IPS DF 4.7 (cell line): ENCODE results near the gene STARD5.

Source experiments
- DNase-seq: peaks from one replicate; pipeline ENCODE4 v3.0.0-alpha.2; 2013; ENCODE audit warnings: low spot score; ENCODE audit errors: extremely low read depth

STARD5 gene

DNA sequence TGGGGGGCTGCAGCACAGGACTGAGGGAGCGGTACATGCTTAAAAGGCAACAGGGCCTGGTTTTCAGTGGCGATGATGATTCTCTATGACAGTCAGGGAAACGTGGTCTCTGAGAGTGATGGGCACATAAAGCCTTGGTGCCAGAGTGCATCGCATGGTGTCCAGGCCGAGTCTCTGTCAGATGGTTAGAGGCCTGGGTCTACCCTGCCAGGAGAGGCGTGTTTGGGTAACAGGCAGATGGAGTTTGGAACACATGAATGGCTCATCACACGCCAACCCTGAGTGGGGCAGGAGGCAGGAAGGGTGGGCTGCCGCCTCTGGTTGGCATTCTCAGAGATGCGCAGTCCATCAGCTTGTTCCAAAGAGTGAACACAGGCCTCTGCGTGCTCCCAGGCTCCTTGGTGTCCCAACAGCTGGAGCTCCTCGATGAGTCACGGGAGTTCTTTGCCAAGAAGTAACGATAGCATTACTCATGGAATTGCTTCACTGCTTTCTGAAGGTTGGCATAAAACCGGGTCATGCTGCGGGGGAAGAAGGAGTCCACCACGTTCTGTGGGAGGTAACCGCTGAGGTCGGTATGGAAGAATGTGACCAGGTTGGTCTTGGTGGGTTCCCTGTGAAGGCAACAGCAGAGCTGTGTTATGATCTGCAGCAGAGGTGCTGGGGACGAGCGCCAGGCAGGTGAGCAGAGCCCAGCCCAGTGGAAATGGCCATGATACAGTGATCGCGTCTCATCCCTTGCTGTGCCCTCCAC, 11.0 kb downstream of the STARD5 start:
- DNase-seq = no peak

DNA sequence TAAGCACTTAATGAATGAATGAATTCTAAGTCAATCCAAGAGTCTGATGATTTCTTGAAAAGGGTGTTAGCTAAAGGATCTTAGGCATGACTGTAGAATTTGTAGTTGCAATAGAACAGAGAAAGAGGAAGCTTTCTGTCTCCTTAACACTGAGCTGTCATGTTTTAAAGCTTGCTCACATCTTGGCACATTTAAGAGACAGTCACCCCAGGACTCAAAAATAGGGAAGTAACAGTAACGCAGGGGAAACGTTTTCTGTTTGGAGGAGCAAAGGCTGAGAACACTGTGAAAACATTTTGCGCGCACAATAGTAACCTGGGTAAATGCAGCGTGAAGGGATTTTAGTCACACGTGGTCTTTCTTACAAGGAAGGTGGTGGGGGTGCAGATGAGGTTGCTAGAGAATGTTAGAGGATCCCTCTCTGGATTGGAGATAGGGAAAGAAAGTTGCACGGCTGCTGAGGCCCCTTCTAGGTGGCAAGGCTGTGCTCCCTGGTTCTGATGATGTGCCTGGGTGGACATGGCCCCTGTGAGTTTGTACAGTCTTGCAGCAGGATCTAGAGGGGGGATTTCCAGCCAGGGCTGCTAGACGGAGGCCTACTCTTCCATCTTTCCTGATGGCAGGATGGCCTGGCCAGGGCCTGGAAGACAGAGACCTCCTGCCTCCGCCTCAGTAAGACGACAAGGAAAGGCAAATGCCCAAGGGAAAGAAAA, 12.0 kb downstream of the STARD5 start:
- no peak for DNase-seq

DNA sequence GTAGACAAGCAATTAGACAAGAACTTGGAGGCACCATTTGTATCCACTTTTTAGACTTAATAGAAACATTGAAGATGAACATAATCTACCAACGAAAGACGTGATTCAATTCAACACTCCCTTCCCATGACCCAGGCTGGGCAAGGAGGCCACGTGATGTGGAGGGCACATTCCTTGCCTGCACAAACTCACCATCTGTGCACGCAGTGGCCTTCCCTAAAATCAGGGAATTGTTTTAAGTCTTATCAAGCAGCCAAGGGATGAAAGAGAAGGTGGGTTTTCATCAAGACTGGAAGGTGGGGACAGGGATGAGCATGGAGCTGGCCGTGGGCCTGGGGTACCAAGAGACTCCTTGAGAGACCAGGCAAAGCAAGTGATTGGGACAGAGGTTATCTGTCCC, 13.5 kb downstream of the STARD5 start:
- DNase-seq = no peak

DNA sequence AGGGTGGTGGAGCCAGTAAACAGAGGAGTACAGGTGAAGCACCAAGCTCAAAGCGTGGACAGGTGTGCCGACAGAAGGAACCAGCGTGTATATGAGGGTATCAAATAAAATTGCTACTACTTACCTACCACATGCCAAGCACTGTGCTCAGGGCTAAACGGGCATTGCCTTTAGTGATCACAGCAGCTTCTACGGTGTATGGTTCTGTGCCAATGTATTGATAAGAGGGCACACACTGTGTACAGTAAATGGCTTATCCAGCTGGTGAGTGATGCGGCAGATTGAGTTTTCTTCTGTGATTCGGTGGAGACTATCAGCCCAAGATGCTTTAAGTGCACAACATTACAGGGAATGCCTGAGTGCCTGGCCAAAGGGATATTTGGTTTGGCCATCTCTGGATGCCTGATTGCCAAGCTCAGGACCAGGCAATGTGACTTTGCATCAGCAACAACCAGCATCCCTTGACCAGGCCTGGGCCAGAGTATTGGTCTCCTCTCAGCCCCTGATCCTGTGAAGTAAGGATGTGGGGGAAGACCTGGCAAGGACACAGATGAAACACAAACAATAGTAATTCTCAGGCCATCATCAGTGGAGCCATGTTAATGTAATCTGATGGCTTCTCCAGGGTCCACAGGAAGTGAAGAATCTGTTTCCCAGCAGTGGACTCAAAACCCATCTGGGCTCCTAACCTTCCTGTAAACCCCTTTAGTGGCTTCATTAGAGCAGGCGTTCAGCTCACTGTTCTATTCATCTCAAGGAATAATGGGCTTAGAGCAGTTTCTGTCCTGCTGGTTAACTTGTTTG, 14.1 kb downstream of the STARD5 start:
- DNase-seq = no peak

DNA sequence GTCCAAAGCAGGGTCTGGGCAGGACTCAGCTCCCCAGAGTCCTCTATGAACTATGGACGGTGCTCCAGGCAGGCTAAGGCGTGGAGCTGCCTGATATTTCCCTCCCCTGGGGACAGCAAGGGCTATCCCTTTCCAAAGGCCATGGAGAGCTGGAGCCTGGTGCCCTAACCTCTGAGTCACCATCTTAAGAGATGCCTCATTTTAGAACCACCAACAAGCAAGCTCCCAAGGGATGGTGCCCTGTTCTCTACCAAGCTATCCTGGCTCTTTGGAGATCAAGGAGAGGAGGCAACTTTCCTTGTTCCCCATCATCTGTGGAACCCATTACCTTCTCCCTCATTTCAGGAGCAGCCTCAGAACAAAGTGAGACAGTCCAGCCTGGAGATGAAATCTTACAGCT, 15.7 kb downstream of the STARD5 start:
- no peak for DNase-seq

DNA sequence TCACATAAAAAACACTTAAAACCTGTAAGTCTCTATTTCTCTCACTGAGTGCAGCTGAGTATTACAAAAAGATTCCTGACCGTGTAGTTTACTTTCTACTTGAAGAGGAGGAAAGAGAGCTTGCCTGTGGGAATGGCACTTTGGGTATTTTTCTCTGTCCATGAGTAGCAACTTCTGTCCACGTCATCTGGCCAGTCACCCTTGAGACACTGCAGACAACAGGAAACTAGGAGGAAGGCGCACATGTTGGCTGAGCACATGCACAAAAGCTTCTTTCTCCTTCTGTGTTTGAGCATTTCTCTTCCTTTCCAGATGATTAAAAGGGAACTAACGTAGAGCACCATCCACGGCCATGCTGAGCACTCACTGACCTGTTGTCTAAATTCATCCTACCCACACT, 19.7 kb downstream of the STARD5 start:
- no peak for DNase-seq

DNA sequence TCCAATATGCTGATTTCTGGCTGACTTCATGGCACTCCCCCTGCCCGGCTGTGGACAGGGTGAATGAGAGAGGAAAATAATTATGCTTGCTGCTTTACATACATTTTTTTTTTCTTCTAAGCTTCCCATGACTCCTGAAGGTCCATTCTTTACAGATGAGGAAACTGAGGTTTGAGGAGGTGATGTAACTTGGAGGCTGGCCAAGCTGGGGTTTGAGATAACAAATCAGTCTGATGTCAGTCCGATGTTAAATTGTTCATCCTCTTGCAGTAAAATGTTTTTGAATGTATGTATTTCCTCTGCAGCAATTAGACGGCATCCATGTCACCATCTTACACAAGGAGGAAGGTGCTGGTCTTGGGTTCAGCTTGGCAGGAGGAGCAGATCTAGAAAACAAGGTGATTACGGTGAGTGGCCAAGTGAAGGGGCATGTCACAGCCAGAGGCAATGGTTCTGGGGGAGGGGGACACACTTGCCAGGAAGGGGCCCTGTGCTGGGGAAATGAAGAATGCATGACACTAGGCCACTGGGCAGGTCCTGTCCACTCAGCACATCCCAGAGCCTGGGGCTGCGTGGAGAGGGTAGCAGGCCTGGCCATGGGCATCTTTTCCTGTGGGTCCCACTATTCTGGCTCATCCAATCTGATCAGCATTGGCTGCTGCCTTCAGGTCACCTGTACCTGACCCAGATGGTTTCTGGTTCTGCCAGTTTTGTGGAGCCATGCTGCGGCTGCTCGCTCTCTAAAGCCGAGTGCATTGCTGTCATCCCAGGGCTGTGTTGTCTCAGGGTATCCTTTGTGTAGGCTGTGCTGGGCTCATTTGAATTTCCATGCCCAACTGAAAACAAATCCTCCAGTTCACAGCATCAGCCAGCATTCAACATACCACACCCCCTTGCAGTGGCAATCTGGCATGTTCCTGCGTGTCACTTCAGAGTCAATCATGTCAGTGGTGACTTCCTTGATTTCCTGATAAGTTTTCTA, 20.4 kb downstream of the STARD5 start:
- peak; percentile 33 for DNase-seq

DNA sequence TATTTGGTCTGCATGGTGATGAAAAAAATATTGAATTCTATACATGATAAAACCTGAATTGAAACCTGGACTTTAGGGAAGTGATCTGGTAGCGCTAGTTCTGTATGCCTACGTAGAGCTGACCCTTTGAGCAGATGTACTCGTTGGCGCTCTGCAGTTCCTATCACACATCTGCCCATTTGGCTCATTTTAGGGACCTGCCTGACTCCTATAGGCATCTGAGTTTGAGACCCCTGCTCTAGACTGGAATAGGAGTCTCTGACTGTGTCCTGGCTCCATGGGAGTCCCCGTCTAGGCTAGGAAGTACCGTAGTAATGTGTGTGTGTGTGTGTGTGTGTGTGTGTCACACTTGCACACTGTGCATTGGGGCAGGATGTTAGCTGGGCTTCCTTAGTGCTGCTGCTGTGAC, 21.2 kb downstream of the STARD5 start:
- DNase-seq = no peak

DNA sequence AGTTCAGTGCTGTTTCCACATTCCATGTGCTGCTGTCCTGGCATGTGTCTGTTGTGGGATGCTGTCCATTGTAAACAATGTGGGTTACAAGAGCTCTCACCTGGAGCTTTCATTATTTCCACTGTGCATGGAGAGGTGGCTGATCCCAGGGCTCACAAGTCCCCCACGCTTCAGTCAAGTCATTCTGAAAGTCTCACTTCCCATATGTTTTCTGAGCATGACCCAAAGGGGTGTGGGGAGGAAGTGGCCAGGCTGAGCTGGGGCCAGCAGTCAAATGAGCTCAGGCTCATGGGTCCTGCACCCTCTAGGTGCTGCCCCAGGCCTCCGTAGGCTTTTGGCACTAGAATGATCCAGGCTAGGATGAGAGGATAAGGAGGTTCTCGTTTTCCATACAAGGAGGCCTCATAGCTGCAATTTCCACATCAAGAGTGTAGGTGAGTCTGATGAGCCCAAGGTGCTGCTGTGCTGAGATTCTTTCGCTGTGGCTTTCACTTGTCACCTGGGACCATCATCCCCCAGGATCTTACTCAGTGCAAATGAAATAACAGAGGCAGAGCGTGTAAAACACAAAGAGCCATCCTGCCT, 22.0 kb downstream of the STARD5 start:
- no peak for DNase-seq

DNA sequence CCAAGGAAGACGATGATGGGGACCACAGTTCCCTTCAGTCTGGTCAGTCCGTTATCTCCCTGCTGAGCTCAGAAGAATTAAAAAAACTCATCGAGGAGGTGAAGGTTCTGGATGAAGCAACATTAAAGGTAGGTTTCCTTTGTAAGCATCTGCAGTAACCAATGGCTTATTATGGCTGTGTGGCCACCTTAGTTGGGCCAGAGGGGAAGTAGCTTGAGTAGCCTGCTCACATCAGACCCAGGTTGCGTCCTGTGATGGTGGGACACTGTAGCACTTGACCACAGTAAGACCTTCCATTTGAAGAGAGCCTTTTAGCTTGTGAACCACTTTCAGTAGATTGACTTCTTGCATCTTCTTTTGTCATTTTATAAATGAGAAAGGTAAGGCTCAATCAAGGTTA, 22.6 kb downstream of the STARD5 start:
- no peak for DNase-seq

DNA sequence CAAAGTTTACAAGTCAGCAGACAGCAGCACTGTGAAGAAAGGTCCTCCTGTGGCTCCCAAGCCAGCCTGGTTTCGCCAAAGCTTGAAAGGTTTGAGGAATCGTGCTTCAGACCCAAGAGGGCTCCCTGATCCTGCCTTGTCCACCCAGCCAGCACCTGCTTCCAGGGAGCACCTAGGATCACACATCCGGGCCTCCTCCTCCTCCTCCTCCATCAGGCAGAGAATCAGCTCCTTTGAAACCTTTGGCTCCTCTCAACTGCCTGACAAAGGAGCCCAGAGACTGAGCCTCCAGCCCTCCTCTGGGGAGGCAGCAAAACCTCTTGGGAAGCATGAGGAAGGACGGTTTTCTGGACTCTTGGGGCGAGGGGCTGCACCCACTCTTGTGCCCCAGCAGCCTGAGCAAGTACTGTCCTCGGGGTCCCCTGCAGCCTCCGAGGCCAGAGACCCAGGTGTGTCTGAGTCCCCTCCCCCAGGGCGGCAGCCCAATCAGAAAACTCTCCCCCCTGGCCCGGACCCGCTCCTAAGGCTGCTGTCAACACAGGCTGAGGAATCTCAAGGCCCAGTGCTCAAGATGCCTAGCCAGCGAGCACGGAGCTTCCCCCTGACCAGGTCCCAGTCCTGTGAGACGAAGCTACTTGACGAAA, 24.2 kb downstream of the STARD5 start:
- no peak for DNase-seq

DNA sequence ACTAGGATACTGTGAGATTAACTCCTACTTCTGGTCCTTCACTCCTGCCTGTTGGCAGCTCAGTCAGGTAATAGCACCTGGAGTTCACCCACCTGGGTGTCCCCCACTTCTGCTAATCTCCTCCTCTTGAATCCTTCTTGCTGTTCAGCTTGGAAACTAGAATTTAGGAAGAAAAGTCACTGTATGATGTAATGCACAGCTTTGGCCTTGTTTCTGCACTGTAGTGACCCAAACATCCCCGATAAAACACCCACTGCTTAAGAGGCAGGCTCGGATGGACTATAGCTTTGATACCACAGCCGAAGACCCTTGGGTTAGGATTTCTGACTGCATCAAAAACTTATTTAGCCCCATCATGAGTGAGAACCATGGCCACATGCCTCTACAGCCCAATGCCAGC, 24.8 kb downstream of the STARD5 start:
- no peak for DNase-seq

DNA sequence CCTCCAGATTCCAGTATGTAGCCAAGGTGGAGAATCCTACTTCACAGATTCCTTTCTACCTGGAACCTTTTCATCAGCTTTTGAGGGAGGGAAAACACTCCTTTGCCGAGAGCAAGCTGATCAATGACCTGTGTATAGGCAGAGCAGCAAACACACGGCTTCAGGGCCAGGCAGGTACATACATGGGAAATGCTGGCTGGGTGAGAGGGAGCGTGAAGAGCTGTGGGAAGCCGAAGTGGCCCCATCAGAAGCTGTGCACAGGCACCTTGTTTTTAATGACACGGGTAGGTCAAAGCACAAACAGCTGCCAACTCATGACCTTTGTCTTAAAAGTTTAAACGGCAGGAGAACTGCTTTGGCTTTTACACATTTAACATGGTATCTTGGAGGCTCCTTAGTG, 25.3 kb downstream of the STARD5 start:
- DNase-seq = no peak

DNA sequence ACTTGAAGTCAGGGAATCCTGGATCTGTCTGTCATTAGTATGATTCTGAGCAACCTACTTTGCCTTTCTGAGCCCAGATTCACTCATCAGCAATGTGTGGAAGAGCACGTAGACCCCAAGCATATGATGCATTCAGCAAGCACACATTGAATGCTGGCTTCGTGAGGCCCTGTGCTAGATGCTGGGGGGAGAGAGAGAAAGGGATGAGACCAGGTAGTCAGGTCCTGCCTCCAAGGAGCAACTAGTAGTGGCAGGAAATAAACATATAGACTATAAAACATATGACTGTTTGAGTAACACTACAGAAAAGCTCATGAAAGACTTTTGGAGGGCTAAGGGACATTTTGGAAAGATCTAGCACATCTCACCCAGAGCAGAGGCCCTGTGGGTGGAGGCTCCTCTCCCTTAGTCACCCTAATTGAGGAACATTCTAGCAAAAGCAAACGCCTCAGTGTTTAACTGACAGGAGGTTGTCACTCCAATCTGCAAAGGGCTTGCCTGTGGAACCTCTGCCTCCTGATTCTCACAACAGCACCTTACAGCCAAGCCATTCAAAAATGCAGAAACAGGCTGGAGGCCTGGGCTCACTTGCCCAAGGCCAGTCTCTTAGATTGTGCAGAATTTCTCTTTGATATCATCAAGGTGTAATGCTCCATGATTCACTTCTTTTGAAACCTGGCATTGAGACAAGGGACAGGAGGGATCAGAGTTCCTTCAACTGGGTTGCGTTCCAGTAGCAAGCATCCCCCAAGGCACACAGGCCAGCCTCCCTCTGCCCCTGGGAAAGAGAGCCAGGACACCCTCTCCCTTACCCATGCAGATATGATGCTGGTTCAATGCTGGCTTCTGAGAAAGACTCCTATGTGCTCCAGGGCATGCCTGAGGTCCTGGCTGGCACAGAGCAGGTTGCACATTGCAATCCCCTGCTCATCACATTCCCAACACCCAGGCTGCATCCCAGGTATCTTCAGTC, 26.1 kb downstream of the STARD5 start:
- no peak for DNase-seq

DNA sequence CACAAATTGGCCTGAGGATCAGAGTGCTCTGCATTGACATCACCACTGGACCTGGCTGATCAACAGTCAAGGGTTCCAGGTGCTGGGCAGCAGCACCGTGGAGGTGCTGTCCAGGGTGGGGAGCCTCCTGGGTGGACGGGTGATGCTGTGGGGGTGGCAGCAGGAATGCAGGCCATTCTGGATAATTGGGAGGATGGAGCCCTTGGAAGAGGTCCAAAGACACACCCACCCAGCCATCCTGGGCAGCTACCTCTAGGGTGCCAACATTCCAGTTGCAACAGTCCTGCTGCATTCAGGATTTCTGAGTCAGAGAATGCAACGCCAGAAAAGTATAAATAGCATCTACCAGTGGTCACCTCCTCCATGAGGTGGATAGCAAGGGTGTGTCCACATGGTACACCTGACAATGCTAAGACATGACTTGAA, 26.8 kb downstream of the STARD5 start:
- DNase-seq = no peak

DNA sequence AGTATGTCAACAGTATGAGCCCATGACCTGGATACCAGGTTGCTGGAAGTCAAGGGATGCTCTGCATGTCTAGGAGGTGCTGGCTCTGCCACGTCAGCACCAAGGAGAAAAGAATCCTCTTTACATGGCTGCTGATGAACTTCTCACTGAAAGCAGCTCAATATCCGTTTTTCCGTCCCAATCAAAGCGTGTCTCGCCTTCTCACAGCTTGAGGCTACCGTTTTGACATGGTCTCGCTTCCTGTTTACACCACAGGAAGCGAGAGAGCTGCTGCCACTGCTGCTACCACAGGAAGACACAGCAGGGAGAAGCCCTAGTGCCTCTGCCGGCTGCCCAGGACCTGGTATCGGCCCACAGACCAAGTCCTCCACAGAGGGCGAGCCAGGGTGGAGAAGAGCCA, 27.3 kb downstream of the STARD5 start:
- DNase-seq = no peak

DNA sequence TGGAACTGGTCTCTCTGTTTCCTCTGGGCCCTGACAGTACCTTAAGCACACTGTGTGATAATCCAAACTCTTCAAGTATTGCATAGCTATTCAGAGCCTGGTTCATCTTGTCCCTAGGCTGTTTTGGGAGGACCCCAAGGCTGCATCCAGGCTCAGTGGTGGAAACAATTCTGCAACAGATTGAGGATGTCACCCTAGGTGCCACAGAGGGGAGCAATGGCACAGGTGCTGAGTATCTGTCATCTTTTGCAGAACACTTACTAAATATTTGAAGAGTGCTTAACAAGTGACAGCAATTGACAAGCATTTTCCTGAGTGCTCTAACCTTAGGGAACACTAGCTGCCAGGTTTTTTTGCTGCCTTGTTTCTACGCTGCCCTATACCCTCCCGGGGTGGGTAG, 27.8 kb downstream of the STARD5 start:
- DNase-seq = no peak

DNA sequence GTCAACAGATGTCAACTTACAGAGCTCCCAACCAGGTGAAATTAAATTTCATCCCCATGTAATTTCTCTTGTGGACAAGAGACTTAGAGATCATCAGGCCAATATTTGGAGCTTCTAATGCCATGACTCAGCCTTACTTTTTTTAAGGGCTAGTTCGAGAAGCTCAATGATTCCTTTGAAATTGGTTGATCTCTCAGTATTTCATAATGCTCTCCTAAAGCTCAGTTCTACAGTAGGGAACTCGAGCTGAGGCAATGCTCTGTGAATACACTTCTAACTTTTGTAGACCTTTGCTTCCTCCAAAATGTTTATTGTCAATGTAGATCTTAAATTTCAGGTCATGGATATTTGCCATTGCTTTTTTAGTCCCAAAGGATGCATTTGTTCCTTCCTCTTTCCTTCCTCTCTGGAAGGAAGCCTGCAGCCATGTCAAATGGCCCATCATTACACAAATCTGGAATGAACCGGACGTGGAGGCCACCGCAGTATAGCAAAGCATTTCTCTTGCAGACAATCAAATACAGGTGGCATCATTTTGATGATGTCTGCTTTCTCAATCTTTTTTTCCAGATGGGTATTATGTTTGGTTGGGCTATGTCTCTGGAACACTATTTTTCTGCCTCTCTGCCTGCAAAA, 28.3 kb downstream of the STARD5 start:
- DNase-seq = no peak

DNA sequence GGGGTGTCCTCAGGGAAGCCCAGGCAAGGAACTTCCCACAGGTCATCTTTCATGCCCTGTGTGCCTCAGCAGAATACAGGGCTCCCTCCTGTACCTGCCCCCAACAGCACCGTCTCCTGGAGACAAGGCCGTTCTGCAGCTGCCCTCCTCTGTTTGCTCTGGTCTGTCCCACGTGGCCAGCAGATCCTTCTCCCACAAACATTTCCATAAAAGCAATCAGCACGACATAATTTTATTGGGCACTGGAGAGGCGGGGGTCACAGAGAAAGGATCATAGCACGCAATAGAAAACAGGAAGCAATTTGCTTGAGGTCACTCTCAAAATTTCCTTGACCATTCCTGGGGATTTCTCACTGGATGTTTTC, 29.4 kb downstream of the STARD5 start:
- DNase-seq = no peak
